BE2C (cell line): Measurements from ENCODE around the gene FSTL4. TPM values are rescaled to one million over a fixed set of nuclear protein-coding genes. Genes with fewer than 3 reads are reported as not detected.

Experiments used
- DNase-seq: peaks from one replicate; pipeline ENCODE4 v3.0.0-alpha.2; 2020
- H3K27me3 ChIP-seq: fragments of 250-450 bp; sonication (Bioruptor Pico); 2 replicates; pipeline ENCODE4 v1.5.1; 2020; ENCODE audit warnings: mild to moderate bottlenecking
- H3K36me3 ChIP-seq: fragments of 250-450 bp; sonication (Bioruptor Pico); 2 replicates; pipeline ENCODE4 v1.5.1; 2020; ENCODE audit warnings: mild to moderate bottlenecking
- H3K4me1 ChIP-seq: fragments of 250-450 bp; sonication (Bioruptor Pico); 2 replicates; pipeline ENCODE4 v1.5.1; 2020
- H3K4me3 ChIP-seq: 2 replicates; pipeline ENCODE4 v1.5.1; 2011; ENCODE audit warnings: low read depth, low read length
- H3K9me3 ChIP-seq: fragments of 250-450 bp; sonication (Bioruptor Pico); 2 replicates; pipeline ENCODE4 v1.5.1; 2020
- CTCF ChIP-seq: IDR thresholded peaks from 2 replicates; pipeline ENCODE4 v1.5.1; 2012; ENCODE audit warnings: mild to moderate bottlenecking, low read depth, low read length
- polyA plus RNA-seq: library from polyadenylated mRNA; unstranded; fragments of >200 nt; gene quantifications from one replicate; pipeline ENCODE4 v1.2.1, GENCODE V29; 2012; ENCODE audit warnings: low read depth, missing spikeins; ENCODE audit not compliant: insufficient read length, insufficient read depth

FSTL4 gene
- polyA plus RNA-seq = 1.3 TPM

GRCh38 chr5:133612249-133612860 lies at the start of gene FSTL4:
Gene FSTL4, minus strand, starts transcription at chr5:133612541.
- Histone ChIP-seq H3K27me3 (peaks cover 40% of the 10 kb centered on the region), H3K36me3 (no peaks in the 10 kb centered on the region), H3K4me1 (0 out of 2 replicates have a peak, but pooled peaks cover under 1% of the 10 kb centered on the region), H3K4me3 (peak within 1 kb of the TSS; percentile 55), H3K9me3 (no peaks in the 10 kb centered on the region)
- TF ChIP-seq CTCF = no peak
- DNase-seq = peak; percentile 57

GRCh38 chr5:133661389-133661788 lies 49.0 kb upstream of the FSTL4 start:
- no peak for DNase-seq
- Histone ChIP-seq H3K27me3 (no peaks in the 10 kb centered on the region), H3K4me3 (no peak overlapping the region), H3K36me3 (no peaks in the 10 kb centered on the region), H3K4me1 (no peaks in the 10 kb centered on the region), H3K9me3 (no peaks in the 10 kb centered on the region)
- TF ChIP-seq CTCF = no peak

GRCh38 chr5:133658327-133658726 lies 46.0 kb upstream of the FSTL4 start:
- Histone ChIP-seq H3K36me3 (no peaks in the 10 kb centered on the region), H3K4me3 (no peak overlapping the region), H3K27me3 (no peaks in the 10 kb centered on the region), H3K4me1 (no peaks in the 10 kb centered on the region), H3K9me3 (no peaks in the 10 kb centered on the region)
- DNase-seq = no peak
- no peak for TF ChIP-seq CTCF

GRCh38 chr5:133657036-133657435 lies 44.7 kb upstream of the FSTL4 start:
- Histone ChIP-seq H3K9me3 (no peaks in the 10 kb centered on the region), H3K4me3 (no peak overlapping the region), H3K36me3 (no peaks in the 10 kb centered on the region), H3K27me3 (no peaks in the 10 kb centered on the region), H3K4me1 (no peaks in the 10 kb centered on the region)
- DNase-seq = no peak
- TF ChIP-seq CTCF = no peak

GRCh38 chr5:133655966-133656365 lies 43.6 kb upstream of the FSTL4 start:
- no peak overlapping the region for H3K4me3 ChIP-seq
- no peaks in the 10 kb centered on the region for H3K36me3 ChIP-seq
- TF ChIP-seq CTCF = no peak
- H3K9me3 ChIP-seq = no peaks in the 10 kb centered on the region
- DNase-seq = no peak
- no peaks in the 10 kb centered on the region for H3K27me3 ChIP-seq
- H3K4me1 ChIP-seq = no peaks in the 10 kb centered on the region

GRCh38 chr5:133653760-133654049 lies 41.4 kb upstream of the FSTL4 start:
- TF ChIP-seq CTCF = no peak
- H3K9me3 ChIP-seq = no peaks in the 10 kb centered on the region
- H3K36me3 ChIP-seq = no peaks in the 10 kb centered on the region
- no peaks in the 10 kb centered on the region for H3K27me3 ChIP-seq
- DNase-seq = no peak
- H3K4me3 ChIP-seq = no peak overlapping the region
- H3K4me1 ChIP-seq = no peaks in the 10 kb centered on the region
